ENCODE results near the gene CLIP3.
"Not testable (repeated sequence)": the region's sequence is repeated elsewhere in the genome, so short reads cannot be mapped to it uniquely, and the experiment has no call there.

CLIP3 gene

DNA sequence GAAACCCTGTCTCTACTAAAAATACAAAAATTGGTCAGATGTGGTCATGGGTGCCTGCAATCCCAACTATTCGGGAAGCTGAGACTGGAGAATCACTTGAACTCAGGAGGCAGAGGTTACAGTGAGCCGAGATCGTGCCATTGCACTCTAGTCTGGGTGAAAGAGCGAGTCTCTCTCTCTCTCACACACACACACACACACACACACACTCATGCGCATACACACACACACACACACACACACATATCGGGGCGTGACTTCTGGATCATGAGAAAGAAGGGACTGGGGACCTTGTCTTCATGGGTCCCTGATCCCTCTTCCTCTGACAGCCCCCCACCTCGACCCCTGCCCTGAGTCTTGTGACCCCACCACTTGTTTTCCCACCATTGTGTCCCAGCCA lies 49.5 kb downstream of the CLIP3 start:
- FAIRE-seq = no peak
- DNase-seq (ENCODE audit: insufficient read length, low spot score) = no peak

DNA sequence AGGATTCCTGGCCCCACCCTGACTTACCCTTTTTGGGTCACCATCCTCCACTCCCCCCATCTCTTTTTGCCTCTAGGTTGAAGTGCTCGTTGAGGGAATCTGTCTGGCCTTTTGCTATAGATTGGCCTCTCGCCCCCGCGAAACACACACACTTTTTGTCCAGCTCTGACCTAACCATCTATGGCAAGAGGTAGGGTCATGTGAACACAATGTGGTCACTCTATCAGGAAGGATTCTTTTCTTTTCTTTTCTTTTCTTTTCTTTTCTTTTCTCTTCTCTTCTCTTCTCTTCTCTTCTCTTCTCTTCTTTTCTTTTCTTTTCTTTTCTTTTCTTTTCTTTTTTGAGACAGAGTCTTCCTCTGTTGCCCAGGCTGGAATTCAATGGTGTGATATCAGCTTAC lies 51.7 kb downstream of the CLIP3 start:
- not testable (repeated sequence) for DNase-seq (ENCODE audit: insufficient read length, low spot score); FAIRE-seq

DNA sequence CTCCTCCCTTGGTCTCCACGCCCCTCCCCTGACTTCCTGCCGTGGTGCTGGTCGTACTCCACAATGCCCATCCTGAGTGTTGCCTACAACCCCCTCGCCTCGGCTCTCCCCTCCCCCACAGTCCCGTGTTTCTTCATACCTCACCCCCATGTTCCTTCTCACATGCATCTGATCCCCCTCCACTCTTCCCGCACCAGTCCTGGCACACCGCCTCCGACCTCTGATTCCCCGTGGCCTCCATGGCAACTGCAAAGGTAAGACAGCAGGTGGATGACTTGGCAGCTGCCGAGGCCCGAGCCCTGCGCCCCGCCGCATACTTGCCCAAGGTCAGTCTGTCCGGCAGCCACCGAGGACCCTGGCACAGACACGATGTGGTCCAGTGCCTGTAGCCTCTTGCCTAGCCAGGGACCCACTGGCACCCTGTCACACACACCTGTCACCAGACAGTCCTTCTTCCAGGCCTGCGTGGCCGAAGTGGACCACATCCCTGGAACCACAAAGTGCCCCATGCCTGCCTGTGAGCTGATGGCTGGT lies 53.8 kb downstream of the CLIP3 start:
- DNase-seq (ENCODE audit: insufficient read length, low spot score) (no peak), FAIRE-seq (no peak)

DNA sequence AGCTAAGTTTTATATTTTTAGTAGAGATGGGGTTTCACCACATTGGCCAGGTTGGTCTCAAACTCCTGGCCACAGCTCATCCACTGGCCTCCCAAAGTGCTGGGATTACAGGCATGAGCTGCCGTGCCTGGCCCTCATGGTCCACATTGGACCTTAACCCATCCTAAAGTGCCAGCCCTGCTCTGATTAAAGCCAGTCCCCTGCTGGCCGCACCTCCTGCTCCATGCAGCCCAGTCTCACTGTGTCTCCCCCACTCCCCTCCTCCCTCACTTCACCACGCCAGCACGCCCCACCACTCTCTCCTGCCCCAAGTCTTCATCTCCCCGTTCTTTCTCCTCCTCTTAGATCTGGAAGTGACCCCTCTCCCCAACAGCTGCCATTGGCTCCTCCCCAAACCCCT lies 54.4 kb downstream of the CLIP3 start:
- DNase-seq (ENCODE audit: insufficient read length, low spot score) = no peak
- no peak for FAIRE-seq

GRCh38 chr19:35977446-35978222 lies 55.0 kb downstream of the CLIP3 start:
- DNase-seq (ENCODE audit: insufficient read length, low spot score) (no peak), FAIRE-seq (no peak)

DNA sequence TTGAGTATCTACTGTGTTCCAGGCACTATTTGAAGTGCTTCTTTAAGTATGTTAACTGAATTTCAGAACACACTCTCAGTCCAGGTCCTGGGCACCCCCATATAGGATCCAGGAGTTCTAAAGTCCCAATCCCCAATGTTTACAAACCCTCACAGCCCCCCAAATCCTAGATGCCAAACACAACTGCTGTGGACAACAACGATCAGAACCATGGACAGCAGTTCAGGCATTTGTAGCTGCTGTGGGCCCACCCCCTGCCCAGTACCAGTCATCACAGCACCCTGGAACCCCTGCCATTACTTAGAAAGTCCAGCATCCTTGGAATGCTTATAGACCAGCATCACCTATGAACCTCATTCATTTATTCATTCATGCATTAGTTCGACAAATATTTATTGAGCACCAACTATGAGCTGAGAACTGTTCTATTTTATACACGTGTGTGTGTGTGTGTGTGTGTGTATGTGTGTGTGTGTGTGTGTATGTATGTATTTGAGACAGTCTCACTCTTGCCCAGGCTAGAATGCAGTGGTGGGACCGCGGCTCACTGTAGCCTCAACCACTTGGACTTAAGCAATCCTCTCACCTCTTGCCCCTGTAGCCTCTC lies 57.0 kb downstream of the CLIP3 start:
- FAIRE-seq = no peak
- no peak for DNase-seq (ENCODE audit: insufficient read length, low spot score)

GRCh38 chr19:35973487-35973886 lies 59.2 kb downstream of the CLIP3 start:
- no peak for DNase-seq (ENCODE audit: insufficient read length, low spot score)
- FAIRE-seq = no peak

DNA sequence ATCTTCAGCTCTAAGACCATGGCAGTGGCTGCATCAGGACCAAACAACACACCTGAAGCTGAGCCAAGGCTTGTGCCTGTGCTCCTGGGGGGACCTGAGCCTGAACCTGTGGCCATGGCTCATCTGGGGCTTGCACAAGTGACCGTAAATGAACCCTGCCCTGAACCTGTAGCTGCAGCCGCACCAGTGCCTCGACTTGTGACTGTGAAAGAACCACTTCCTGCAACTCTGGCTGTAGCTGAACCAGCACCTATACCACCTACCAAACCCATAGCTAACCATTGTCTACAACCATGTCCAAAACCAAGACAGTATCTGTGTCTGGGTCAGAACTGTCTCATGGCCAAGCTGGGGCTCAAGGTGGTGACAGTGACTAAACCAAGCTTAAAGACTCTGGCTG lies 65.9 kb downstream of the CLIP3 start:
- DNase-seq (ENCODE audit: insufficient read length, low spot score) = no peak
- no peak for FAIRE-seq

Data from GM19239 (cell line).